DND-41 (cell line): ENCODE results near the gene OR2C3.

Experiments
- CTCF ChIP-seq: IDR thresholded peaks from 2 replicates; pipeline ENCODE4 v1.5.1; 2012; ENCODE audit warnings: borderline replicate concordance, low read length, moderate library complexity, mild to moderate bottlenecking; ENCODE audit not compliant: poor library complexity, severe bottlenecking; ENCODE audit errors: extremely low read depth
- EZH2 ChIP-seq: IDR thresholded peaks from 3 replicates; pipeline ENCODE4 v1.6.1; 2012; ENCODE audit warnings: borderline replicate concordance, low read depth, mild to moderate bottlenecking, moderate library complexity, low read length, inconsistent platforms; ENCODE audit not compliant: severe bottlenecking

GRCh38 chr1:247538561-247538960, 2.3 kb upstream of the OR2C3 start:
- TF ChIP-seq CTCF (no peak), EZH2 (no peak)
